Islet precursor cell (in vitro differentiated cells): ENCODE data around the gene MIER2.
"Not testable (repeated sequence)": the region's sequence is repeated elsewhere in the genome, so short reads cannot be mapped to it uniquely, and the experiment has no call there.

Experiments
- DNase-seq: peaks from one replicate; pipeline ENCODE4 v3.0.0-alpha.2; 2018

Gene MIER2

GRCh38 chr19:344625-345319, at the start of gene MIER2:
Gene MIER2 (minus strand): TSS chr19:344796. CDS start chr19:344782, 14 bp downstream.
- DNase-seq, result peak; percentile 93

- DNase-seq, result not testable (repeated sequence)
Measured at GRCh38 chr19:393560-393959, 49.0 kb upstream of the MIER2 start.

- DNase-seq, result no peak
Measured at GRCh38 chr19:392375-392970, 47.9 kb upstream of the MIER2 start.

- DNase-seq, result no peak
Measured at GRCh38 chr19:391726-392374, 47.3 kb upstream of the MIER2 start.

GRCh38 chr19:391207-391557, 46.6 kb upstream of the MIER2 start:
- no peak for DNase-seq

GRCh38 chr19:390386-391206, 46.0 kb upstream of the MIER2 start:
- no peak for DNase-seq

- DNase-seq, result no peak
Measured at GRCh38 chr19:389935-390289, 45.3 kb upstream of the MIER2 start.

GRCh38 chr19:389255-389934, 44.8 kb upstream of the MIER2 start:
- no peak for DNase-seq

- DNase-seq, result no peak
Measured at GRCh38 chr19:388691-389090, 44.1 kb upstream of the MIER2 start.

GRCh38 chr19:387777-388176, 43.2 kb upstream of the MIER2 start:
- no peak for DNase-seq

- DNase-seq, result not testable (repeated sequence)
Measured at GRCh38 chr19:386632-387301, 42.2 kb upstream of the MIER2 start.

- DNase-seq, result not testable (repeated sequence)
Measured at GRCh38 chr19:386189-386588, 41.6 kb upstream of the MIER2 start.

GRCh38 chr19:384799-385169, 40.2 kb upstream of the MIER2 start:
- DNase-seq, result no peak

GRCh38 chr19:383922-384798, 39.6 kb upstream of the MIER2 start:
- DNase-seq, result peak; percentile 78

- DNase-seq, result no peak
Measured at GRCh38 chr19:383040-383439, 38.4 kb upstream of the MIER2 start.

GRCh38 chr19:382578-382977, 38.0 kb upstream of the MIER2 start:
- DNase-seq, result not testable (repeated sequence)

- DNase-seq, result not testable (repeated sequence)
Measured at GRCh38 chr19:381901-382300, 37.3 kb upstream of the MIER2 start.

- not testable (repeated sequence) for DNase-seq
Measured at GRCh38 chr19:380618-381219, 36.1 kb upstream of the MIER2 start.

GRCh38 chr19:379796-380195, 35.2 kb upstream of the MIER2 start:
- DNase-seq, result no peak

GRCh38 chr19:378706-379105, 34.1 kb upstream of the MIER2 start:
- DNase-seq, result no peak
